ENCODE data around the gene JAK1. TPM values are rescaled to one million over a fixed set of nuclear protein-coding genes. Genes with fewer than 3 reads are reported as not detected.

Gene JAK1
- total and polyA plus RNA-seq, 9 of the 15 experiments (the other 6 are each of a cell fraction or from before 2014, with no cell fraction given): 9.7 to 44.1 (median 42.5) TPM

- TF ChIP-seq SFPQ (IDR thresholded peaks at IDR 0.05; ENCODE audit: low read depth, low read length): no peak
- TF ChIP-seq POLR2AphosphoS5 (IDR thresholded peaks at IDR 0.05; ENCODE audit: control insufficient read depth, insufficient read depth, low read depth, low read length): no peak
- no peak for TF ChIP-seq CUX1 (CRISPR knock-in tag; IDR thresholded peaks at IDR 0.05)
- peak; percentile 75 for TF ChIP-seq JUND (IDR thresholded peaks at IDR 0.05; ENCODE audit: borderline replicate concordance, low read depth, low read length)
- TF ChIP-seq JUND (tag; IDR thresholded peaks at IDR 0.05; ENCODE audit: borderline replicate concordance, low read depth, low read length): 0 out of 3 replicates have a peak, but pooled peaks have one; percentile 22
- no peak for TF ChIP-seq ZBTB8A (IDR thresholded peaks at IDR 0.05; ENCODE audit: partially characterized antibody)
- TF ChIP-seq SETDB1 (IDR thresholded peaks at IDR 0.05; ENCODE audit: low read length): no peak
- TF ChIP-seq NR2C1 (IDR thresholded peaks at IDR 0.05): no peak
- TF ChIP-seq NR2C1 (tag; IDR thresholded peaks at IDR 0.05): no peak
- no peak for TF ChIP-seq ZNF586 (CRISPR knock-in tag; conservative IDR thresholded peaks at IDR 0.05)
- no peak for TF ChIP-seq HLTF (IDR thresholded peaks at IDR 0.05)
- no peak for TF ChIP-seq XRCC3 (IDR thresholded peaks at IDR 0.05)
- no peak for TF ChIP-seq KDM4B (IDR thresholded peaks at IDR 0.05; ENCODE audit: borderline replicate concordance in 2 of 2, low read depth in 1 of 2)
- TF ChIP-seq POLR2B (IDR thresholded peaks at IDR 0.05; ENCODE audit: low read depth, partially characterized antibody): no peak
- TF ChIP-seq ZNF592 (IDR thresholded peaks at IDR 0.05): peak; percentile 32; the same call in 1 of the 2 replicates
Measured at GRCh38 chr1:64948905-64949833, 17.2 kb downstream of the JAK1 start (continued).

Data from K562 (cell line).